GM21786 (cell line): ENCODE measurements around the gene XPR1.

ENCODE experiments used
- ATAC-seq: cut with Tn5 transposase; IDR thresholded peaks from one replicate; pipeline ENCODE4 v1.9.1; 2021; ENCODE audit not compliant: unreplicated experiment

XPR1 gene

DNA sequence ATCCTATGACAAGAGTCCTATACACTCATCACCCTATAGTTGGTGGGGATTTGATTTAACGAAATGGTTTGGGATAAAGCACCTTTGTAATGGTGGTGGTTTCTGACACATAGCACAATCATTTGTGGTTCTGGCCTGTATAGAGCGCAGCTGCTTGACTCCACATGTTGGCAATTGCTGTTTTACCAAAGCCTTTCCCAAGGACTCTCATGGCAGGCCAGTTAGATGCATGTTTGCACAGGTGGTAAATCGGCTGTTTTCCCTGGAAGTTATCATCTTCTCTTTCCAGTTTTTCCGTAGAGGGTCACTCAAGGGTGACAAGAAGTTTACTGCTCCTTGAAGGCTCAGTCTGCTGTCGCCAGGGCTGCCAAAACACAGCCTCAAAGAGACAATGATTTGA lies 17.1 kb upstream of the XPR1 start:
- ATAC-seq, result no peak

- no peak for ATAC-seq
These were observed 16.1 kb upstream of the XPR1 start for GRCh38 chr1:180615493-180616290.

- no peak for ATAC-seq
These were observed 15.4 kb upstream of the XPR1 start for GRCh38 chr1:180616439-180616838.

DNA sequence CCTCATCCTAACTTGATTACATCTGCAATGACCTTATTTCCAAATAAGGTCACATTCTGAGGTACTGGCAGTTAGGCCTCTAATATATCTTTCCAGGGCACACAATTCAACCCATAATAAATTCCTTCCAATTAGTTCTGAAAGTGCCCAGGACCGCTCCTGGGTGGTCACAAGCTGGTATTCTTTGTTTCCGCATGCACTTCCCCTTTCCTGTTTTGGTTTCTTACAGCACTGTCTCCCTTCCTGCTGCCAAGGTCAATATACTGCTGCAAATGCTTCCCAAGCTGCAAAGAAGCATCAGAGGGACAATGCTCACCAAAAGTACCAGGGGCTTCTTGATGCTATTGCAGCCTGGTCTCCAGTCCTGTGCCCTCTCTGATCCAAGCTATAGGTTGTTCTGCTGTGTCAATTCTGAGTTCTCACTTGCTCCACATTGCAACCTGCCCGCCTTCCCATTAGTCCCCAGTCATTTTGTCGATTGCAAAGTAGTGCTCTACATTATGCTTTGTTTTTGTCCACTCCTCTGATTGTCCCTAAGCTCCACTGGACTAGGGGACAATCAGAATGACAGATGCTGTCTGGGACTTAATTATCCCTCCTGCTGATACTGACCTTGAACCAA lies 13.9 kb upstream of the XPR1 start:
- no peak for ATAC-seq

- ATAC-seq, result no peak
These were observed 11.2 kb upstream of the XPR1 start for GRCh38 chr1:180620581-180620980.

DNA sequence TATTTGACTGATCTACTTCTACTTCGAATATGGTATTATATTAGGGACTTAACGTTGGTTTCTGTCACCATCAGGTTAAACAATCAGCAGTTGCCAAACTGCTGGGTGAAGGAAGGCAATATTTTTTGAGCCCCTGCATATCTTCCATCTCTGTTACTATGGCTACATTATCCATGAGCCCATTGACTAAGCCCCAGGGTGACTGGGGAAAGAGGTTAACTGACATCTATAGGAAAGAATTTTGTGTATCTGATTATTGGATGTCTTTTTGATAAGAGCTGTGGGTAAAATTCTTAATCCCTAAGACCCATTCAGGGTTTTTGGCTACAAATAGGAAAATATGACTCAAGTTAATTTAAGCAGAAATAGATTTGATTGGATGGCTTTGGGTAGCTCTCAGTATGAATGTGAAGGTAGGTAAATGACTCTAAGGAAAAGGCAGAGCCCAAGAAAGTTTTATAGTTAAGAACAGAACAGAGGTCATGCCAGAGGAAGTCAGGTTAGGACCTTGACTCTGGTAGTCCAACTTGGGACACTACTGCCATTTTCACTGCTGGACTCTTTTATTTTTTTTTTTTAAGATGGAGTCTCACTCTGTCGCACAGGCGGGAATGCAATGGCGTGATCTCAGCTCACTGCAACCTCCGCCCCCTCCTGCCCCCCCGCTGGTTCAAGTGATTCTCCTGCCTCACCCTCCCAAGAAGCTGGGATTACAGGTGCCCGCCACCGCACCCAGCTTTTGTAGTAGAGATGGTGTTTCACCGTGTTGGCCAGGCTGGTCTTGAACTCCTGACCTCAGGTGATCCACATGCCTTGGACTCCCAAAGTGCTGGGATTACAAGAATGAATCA lies 8.9 kb upstream of the XPR1 start:
- ATAC-seq, result no peak

DNA sequence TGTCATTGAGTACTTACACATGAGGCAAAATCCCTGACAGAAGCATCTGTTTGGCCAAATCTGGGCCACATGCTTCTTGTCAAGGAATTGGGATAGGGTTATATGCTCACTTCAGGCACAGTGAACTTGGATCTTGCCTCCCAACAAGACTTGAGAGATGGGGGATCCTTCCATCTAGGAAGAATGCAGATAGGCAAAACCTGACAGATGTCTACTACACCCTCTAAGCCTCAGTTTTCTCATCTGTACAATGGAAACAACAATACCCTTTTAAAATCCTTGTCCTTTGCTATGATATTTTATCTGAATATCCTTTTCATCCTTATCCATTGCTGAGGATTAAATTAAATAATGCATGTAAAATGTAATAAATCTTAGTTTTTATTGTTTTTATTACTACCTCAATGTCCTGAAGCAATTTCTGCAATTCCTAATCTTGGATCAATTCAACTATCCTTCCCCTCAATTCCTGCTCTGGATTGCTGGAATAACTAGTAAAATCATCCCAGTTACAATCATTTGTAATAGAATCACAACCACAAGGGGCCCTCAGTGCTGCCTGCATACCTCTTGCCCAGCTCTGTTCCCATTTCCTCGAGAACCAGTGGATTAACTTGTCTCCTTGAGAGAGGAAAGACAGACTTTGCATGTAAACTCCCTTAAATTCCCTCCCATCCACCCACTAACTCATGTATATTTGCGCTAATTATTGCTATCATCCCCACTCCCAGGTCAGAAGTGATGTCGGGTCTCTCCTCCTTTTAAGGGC lies 8.1 kb upstream of the XPR1 start:
- no peak for ATAC-seq

GRCh38 chr1:180626711-180627110 lies 5.1 kb upstream of the XPR1 start:
- no peak for ATAC-seq

GRCh38 chr1:180627411-180627810 lies 4.4 kb upstream of the XPR1 start:
- ATAC-seq, result no peak

GRCh38 chr1:180628646-180629045 lies 3.2 kb upstream of the XPR1 start:
- ATAC-seq, result no peak

DNA sequence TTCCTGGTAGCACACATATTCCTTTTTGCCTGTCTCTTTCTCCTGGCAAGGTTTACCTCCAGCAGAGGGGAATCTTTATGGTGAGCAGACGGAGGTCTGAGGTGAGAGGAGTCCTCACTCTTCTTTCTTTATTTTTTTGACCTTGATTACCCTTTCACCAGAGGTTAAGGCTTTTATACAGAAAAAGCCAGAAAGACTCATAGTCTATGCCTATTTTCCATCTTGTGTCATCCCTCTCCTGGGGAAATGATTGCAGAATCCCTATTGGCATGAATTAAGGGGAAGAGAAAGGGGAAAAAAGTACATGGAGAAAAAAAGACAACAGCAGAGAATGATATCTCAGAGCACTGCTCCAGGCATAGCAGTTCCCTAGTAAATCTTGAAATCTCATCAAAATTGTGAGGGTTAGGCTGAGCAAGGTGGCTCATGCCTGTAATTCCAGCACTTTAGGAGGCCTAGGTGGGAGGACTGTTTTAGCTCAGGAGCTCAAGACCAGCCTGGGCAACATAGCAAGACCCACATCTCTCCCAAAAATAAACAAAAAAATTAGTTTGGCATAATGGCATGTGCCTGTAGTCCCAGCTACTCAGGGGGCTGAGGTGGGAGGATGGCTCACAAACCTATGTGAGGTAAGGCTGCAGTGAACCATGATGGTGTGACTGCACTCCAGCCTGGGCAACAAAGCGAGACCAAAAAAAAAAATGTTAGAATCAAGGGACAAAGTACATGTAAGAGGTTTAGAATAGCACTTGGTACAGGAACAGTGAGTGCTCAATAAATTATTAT lies 1.2 kb upstream of the XPR1 start:
- ATAC-seq, result peak; percentile 4

DNA sequence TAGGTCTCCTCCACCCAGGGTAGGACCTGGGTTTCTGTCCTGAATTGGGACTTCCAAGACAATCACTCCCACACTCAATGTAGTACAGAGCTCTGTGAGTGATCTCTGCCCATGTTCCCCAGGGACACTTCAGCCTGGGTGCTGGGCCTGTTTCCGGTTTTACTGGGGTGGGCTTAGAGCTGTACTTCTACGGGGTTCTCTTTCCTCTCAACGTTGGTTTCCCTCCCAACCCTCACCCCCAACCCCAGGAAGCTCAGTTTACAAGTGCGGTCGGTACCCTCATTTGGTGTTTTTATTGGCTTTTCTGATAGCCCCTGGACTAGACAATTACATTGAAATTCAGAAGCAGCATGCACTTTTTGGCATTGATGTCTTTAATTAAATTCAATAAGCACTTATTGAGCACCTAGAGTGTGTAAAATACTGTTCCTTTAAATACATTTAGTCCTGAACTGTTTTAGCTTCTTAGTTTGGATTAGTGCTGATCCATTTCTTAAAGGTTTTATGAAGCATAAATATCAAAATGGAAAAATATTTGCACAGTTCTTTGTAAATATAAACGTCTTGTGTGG lies 542 bp upstream of the XPR1 start:
- ATAC-seq, result peak; percentile 14

- ATAC-seq, result peak; percentile 33
These were observed 669 bp downstream of the XPR1 start for GRCh38 chr1:180632326-180633056.

- no peak for ATAC-seq
These were observed 1.5 kb downstream of the XPR1 start for GRCh38 chr1:180633057-180634056.

DNA sequence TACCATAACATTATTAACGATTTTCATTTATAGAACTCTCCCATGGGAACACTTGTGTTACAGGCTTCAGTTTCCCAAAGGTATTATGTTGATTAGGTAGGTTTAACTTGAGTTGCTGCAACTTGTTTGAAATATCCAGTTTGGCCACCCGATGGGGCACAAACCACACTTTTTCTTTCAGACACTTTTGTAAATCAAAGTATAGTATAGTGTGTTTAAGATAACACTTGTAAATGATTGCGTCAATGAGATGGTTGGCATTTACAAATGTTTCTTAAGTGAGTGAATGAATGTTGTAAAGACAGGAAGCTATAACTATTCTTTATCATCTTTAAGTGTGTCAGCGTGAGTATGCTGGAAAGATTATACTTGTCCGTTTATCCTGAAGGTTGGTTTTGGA lies 4.3 kb downstream of the XPR1 start:
- ATAC-seq, result no peak

- no peak for ATAC-seq
These were observed 8.0 kb downstream of the XPR1 start for GRCh38 chr1:180639871-180640270.

GRCh38 chr1:180640531-180640949 lies 8.7 kb downstream of the XPR1 start:
- no peak for ATAC-seq

- no peak for ATAC-seq
These were observed 9.8 kb downstream of the XPR1 start for GRCh38 chr1:180641662-180642061.
